Cardiac fibroblast (primary cell): Measurements from ENCODE around the gene CYRIA.

Source experiments
- DNase-seq, 2 donors: peaks; one replicate each; pipeline versions ENCODE4 v3.0.0 to v3.0.0-alpha.2; 2010; ENCODE audit warnings: low read depth in 2 of 2
- H3K4me3 ChIP-seq, 2 donors: replicated peaks in 1 of 2; 1 replicate in 1 of 2; 2 replicates in 1 of 2; pipeline ENCODE4 v1.5.1; 2011; ENCODE audit warnings: low read depth in 2 of 2, low read length in 2 of 2, mild to moderate bottlenecking in 2 of 2, moderate library complexity in 1 of 2
- TF ChIP-seq, protein P1 (sequence below): IDR thresholded peaks from one replicate; pipeline ENCODE4 v1.5.1; 2011; ENCODE audit warnings: low read depth, mild to moderate bottlenecking, low read length, inconsistent platforms

Gene CYRIA

GRCh38 chr2:16683576-16683975 is 17.9 kb upstream of the CYRIA start:
- TF ChIP-seq, protein P1, sequence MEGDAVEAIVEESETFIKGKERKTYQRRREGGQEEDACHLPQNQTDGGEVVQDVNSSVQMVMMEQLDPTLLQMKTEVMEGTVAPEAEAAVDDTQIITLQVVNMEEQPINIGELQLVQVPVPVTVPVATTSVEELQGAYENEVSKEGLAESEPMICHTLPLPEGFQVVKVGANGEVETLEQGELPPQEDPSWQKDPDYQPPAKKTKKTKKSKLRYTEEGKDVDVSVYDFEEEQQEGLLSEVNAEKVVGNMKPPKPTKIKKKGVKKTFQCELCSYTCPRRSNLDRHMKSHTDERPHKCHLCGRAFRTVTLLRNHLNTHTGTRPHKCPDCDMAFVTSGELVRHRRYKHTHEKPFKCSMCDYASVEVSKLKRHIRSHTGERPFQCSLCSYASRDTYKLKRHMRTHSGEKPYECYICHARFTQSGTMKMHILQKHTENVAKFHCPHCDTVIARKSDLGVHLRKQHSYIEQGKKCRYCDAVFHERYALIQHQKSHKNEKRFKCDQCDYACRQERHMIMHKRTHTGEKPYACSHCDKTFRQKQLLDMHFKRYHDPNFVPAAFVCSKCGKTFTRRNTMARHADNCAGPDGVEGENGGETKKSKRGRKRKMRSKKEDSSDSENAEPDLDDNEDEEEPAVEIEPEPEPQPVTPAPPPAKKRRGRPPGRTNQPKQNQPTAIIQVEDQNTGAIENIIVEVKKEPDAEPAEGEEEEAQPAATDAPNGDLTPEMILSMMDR, result no peak
- no peak for DNase-seq
- no peak overlapping the region for H3K4me3 ChIP-seq

- no peak for DNase-seq
- no peak overlapping the region for H3K4me3 ChIP-seq
- TF ChIP-seq, protein P1, result no peak
These were observed 16.9 kb upstream of the CYRIA start for GRCh38 chr2:16682431-16683118.

GRCh38 chr2:16680781-16681180 is 15.1 kb upstream of the CYRIA start:
- TF ChIP-seq, protein P1, result no peak
- no peak overlapping the region for H3K4me3 ChIP-seq
- no peak for DNase-seq

DNA sequence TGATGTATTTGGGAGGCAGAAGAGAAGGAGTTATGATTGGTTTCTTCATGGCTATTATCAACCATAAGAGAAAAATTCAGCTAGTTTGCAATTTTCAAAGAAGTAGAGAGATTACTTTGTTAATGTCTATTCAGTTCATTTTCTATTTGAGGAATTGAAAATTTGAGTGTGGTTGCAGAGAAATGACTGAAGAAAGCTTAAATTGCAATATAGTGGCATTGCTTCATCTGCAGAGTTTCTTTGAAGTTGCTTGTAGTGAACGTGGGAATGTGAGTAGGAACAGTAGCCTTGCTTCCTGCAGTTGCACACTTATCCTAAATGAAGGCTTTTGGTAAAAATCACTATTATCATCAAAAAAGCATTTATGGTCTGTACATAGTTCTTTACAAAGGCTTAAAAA is 14.7 kb upstream of the CYRIA start:
- TF ChIP-seq, protein P1, result no peak
- no peak for DNase-seq
- H3K4me3 ChIP-seq, result no peak overlapping the region

GRCh38 chr2:16678964-16679363 is 13.3 kb upstream of the CYRIA start:
- H3K4me3 ChIP-seq, result no peak overlapping the region
- no peak for DNase-seq
- TF ChIP-seq, protein P1, result no peak

- DNase-seq, result no peak
- H3K4me3 ChIP-seq, result no peak overlapping the region
- TF ChIP-seq, protein P1, result no peak
These were observed 12.2 kb upstream of the CYRIA start for GRCh38 chr2:16677875-16678274.

DNA sequence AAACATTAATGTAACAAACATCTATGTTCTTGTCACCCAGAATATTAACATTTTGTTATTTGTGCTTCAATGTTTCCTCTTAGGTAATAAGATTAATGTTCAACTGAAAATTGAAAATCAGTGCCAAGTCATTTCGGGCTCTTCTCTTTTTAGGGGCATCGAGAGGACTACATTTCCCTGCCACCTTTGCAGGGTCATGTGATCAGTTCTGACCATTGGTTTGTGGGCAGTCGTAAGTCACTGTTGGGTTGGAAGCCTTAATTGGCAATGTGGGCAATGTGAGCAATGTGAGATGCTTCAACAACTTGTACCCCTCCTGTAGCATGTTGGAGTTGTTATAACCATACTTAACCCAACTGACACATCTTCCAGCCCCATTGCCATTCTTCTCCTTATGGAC is 10.1 kb upstream of the CYRIA start:
- no peak overlapping the region for H3K4me3 ChIP-seq
- TF ChIP-seq, protein P1, result no peak
- DNase-seq, result no peak
